Left lung (tissue), 10 donors: ENCODE data around the gene TPK1. TPM values are rescaled to one million over a fixed set of nuclear protein-coding genes. Genes with fewer than 3 reads are reported as not detected.
A peak's percentile ranks its signal among the peaks of the same experiment; 100 is the strongest.

ENCODE experiments used
- ATAC-seq: fragments of 200-7000 bp; cut with Tn5 transposase; one replicate; pipeline ENCODE4 v1.9.1; 2020; ENCODE audit warnings: moderate library complexity
- DNase-seq, 4 donors: peaks; one replicate each; pipeline ENCODE4 v3.0.0-alpha.2; 2013 to 2020
- H3K27ac ChIP-seq, 2 donors: fragments of 200-600 bp; sonication (generic) in 1 of 2; one replicate each; pipeline versions ENCODE4 v1.5.0 to v1.8.0; 2020 to 2021
- H3K27me3 ChIP-seq, 2 donors: fragments of 200-600 bp; sonication (generic) in 1 of 2; one replicate each; pipeline versions ENCODE4 v1.5.0 to v1.8.0; 2020 to 2021
- H3K36me3 ChIP-seq, 2 donors: fragments of 200-600 bp; sonication (generic) in 1 of 2; one replicate each; pipeline versions ENCODE4 v1.5.0 to v1.8.0; 2020 to 2021
- H3K4me1 ChIP-seq, 2 donors: fragments of 200-600 bp; one replicate each; pipeline ENCODE4 v1.8.0; 2021
- H3K4me3 ChIP-seq, 2 donors: fragments of 200-600 bp; sonication (generic) in 1 of 2; one replicate each; pipeline versions ENCODE4 v1.5.0 to v1.8.0; 2020 to 2021; ENCODE audit warnings: mild to moderate bottlenecking in 1 of 2
- H3K9me3 ChIP-seq, 2 donors: fragments of 200-600 bp; sonication (generic) in 1 of 2; one replicate each; pipeline versions ENCODE4 v1.5.0 to v1.8.0; 2020 to 2021
- intact Hi-C, 2 donors: fragments of 100-400 bp; cut with DNase I; formaldehyde crosslinking; loops; one replicate each; pipeline versions ENCODE4 v1.11.2 to v1.14.2; 2022
- polyA plus RNA-seq, 6 donors: library from polyadenylated mRNA; unstranded; fragments of 120-200 nt; gene quantifications; one replicate each; pipeline ENCODE4 v1.2.1, GENCODE V29; 2013; ENCODE audit not compliant: insufficient read length in 6 of 6
- total RNA-seq, 2 donors: library from RNA; stranded (reverse); fragmentation: NEBNext Ultra II Directional; extraction: Animal tissue kit (Norgen Biotek cat#: 25700); gene quantifications; one replicate each; pipeline ENCODE4 v1.2.1, GENCODE V29; 2021
- TF ChIP-seq, protein P1 (sequence below), 2 donors: fragments of 200-600 bp; sonication (generic) in 1 of 2; IDR thresholded peaks; one replicate each; pipeline versions ENCODE4 v1.5.0 to v1.8.0; 2021; ENCODE audit warnings: antibody characterized with exemption in 2 of 2
- donor health status: DM: no; HTN: yes; CAD: no.
- donor health status: DM: no; HTN: no; CAD: no.

TPK1 gene
- total and polyA plus RNA-seq, 8 donors: 4.1 to 15.5 (median 4.8) TPM

DNA sequence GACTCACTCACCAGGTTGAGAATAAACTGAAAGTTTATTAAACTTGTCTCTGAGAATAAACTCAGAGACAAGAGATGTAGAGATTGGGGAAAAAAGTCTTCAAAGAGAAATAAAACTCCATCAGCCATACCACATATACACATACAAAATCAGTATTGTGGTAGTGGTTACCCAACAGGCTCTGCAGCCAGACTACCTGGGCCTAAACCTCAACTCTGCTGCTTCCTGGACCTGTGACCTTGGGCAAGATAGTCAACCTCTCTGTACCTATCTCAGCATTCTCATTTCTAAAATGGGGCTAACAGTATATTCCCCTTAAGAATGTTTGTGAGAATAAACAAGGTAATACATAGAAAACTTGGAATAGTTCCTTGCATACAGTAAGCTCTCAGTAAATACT, 15.3 kb downstream of the TPK1 start:
- H3K4me3 ChIP-seq: no peak overlapping the region
- TF ChIP-seq, protein P1, sequence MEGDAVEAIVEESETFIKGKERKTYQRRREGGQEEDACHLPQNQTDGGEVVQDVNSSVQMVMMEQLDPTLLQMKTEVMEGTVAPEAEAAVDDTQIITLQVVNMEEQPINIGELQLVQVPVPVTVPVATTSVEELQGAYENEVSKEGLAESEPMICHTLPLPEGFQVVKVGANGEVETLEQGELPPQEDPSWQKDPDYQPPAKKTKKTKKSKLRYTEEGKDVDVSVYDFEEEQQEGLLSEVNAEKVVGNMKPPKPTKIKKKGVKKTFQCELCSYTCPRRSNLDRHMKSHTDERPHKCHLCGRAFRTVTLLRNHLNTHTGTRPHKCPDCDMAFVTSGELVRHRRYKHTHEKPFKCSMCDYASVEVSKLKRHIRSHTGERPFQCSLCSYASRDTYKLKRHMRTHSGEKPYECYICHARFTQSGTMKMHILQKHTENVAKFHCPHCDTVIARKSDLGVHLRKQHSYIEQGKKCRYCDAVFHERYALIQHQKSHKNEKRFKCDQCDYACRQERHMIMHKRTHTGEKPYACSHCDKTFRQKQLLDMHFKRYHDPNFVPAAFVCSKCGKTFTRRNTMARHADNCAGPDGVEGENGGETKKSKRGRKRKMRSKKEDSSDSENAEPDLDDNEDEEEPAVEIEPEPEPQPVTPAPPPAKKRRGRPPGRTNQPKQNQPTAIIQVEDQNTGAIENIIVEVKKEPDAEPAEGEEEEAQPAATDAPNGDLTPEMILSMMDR (IDR thresholded peaks at IDR 0.05): no peak
- ATAC-seq (no peak), DNase-seq (no peak)
- intact Hi-C loops: no loop called here
- no peak overlapping the region for H3K27ac ChIP-seq
- peaks cover 0 to 3% of the 10 kb centered on the region in 2 donors for H3K36me3 ChIP-seq
- no peaks in the 10 kb centered on the region for H3K9me3 ChIP-seq
- no peaks in the 10 kb centered on the region for H3K4me1 ChIP-seq
- H3K27me3 ChIP-seq: no peaks in the 10 kb centered on the region

DNA sequence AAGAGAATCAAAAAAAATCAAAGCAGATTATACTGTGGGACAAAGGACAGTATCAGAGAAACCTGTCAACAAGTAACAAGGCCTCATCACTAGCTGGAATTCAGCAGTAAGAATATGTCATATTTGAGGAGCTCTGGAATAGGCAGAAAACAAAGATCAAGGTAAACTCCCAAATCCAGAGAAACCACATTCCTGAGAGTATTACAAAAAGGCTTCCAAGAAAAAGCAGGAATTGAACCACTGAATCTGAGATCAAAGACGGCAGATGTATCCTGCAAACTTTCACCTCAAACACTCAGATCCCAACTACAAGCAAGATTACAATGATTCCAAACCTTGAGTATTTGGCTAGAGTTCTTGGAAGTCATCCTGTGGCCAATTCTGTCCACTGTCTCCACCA, 16.3 kb downstream of the TPK1 start:
- ATAC-seq (no peak), DNase-seq (no peak)
- Histone ChIP-seq H3K27ac (no peak overlapping the region), H3K9me3 (no peaks in the 10 kb centered on the region), H3K36me3 (peaks cover 0 to 3% of the 10 kb centered on the region in 2 donors), H3K27me3 (no peaks in the 10 kb centered on the region), H3K4me1 (no peaks in the 10 kb centered on the region), H3K4me3 (no peak overlapping the region)
- intact Hi-C loops: no loop called here
- TF ChIP-seq, protein P1 (IDR thresholded peaks at IDR 0.05): no peak

GRCh38 chr7:144818511-144818910, 17.3 kb downstream of the TPK1 start:
- Histone ChIP-seq H3K27me3 (no peaks in the 10 kb centered on the region), H3K4me1 (no peaks in the 10 kb centered on the region), H3K36me3 (peaks cover 0 to 3% of the 10 kb centered on the region in 2 donors), H3K27ac (no peak overlapping the region), H3K4me3 (no peak overlapping the region), H3K9me3 (no peaks in the 10 kb centered on the region)
- intact Hi-C loops: no loop called here
- DNase-seq: peak in 1 of 4 donors; percentile 13
- TF ChIP-seq, protein P1 (IDR thresholded peaks at IDR 0.05): no peak
- ATAC-seq: peak; percentile 32

- Histone ChIP-seq H3K4me1 (peaks cover 0 to 13% of the 10 kb centered on the region in 2 donors), H3K27me3 (no peaks in the 10 kb centered on the region), H3K27ac (no peak overlapping the region), H3K4me3 (no peak overlapping the region), H3K36me3 (peaks cover 0 to 3% of the 10 kb centered on the region in 2 donors), H3K9me3 (no peaks in the 10 kb centered on the region)
- intact Hi-C loops: no loop called here
- DNase-seq: no peak
- TF ChIP-seq, protein P1 (IDR thresholded peaks at IDR 0.05): no peak
- ATAC-seq: no peak
Observed at GRCh38 chr7:144817001-144817400, 18.9 kb downstream of the TPK1 start.

DNA sequence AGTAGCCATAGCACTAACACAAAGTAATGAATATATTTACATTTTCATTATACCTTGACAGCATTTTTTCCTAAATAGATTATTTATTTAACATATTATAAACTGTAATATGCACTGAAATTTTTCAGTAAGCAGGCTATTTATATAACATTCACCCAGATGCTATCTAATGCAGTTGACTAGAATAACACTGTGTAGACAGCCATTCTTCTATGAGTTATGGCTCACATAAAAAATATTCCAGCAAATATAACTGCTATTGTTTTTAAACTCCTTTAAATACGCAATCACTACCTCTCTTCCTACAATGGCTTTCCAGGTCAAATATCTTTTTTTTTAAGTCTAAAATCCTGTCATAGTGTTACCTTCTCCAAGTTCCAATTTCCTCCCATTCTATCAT, 21.6 kb downstream of the TPK1 start:
- intact Hi-C loops: no loop called here
- Histone ChIP-seq H3K27ac (no peak overlapping the region), H3K9me3 (no peaks in the 10 kb centered on the region), H3K27me3 (no peaks in the 10 kb centered on the region), H3K4me1 (peaks cover 0 to 13% of the 10 kb centered on the region in 2 donors), H3K36me3 (peaks cover 0 to 3% of the 10 kb centered on the region in 2 donors), H3K4me3 (no peak overlapping the region)
- TF ChIP-seq, protein P1 (IDR thresholded peaks at IDR 0.05): no peak
- ATAC-seq (no peak), DNase-seq (no peak)
